H9 (cell line): ENCODE measurements around the gene NPHP4. TPM values are rescaled to one million over a fixed set of nuclear protein-coding genes. Genes with fewer than 3 reads are reported as not detected.

Experiments
- DNase-seq: peaks from one replicate; pipeline ENCODE4 v3.0.0-alpha.2; 2017
- H2AFZ ChIP-seq: one replicate; pipeline ENCODE4 v1.6.1; 2013; ENCODE audit warnings: mild to moderate bottlenecking, low read length, control low read depth, moderate library complexity
- H2AK5ac ChIP-seq: 2 replicates; pipeline ENCODE4 v1.6.1; 2013; ENCODE audit warnings: low read length, control low read depth, mixed read lengths; ENCODE audit not compliant: insufficient read length
- H2BK120ac ChIP-seq: one replicate; pipeline ENCODE4 v1.6.1; 2013; ENCODE audit warnings: low read depth, mild to moderate bottlenecking, low read length, control low read depth, inconsistent platforms; ENCODE audit not compliant: poor library complexity, severe bottlenecking
- H2BK12ac ChIP-seq: 2 replicates; pipeline ENCODE4 v1.6.1; 2013; ENCODE audit warnings: low read length, control low read depth, mixed read lengths, low read depth; ENCODE audit not compliant: insufficient read length
- H2BK15ac ChIP-seq: 2 replicates; pipeline ENCODE4 v1.6.1; 2013; ENCODE audit warnings: low read depth, low read length, control low read depth
- H2BK20ac ChIP-seq: one replicate; pipeline ENCODE4 v1.6.1; 2013; ENCODE audit warnings: low read depth, mild to moderate bottlenecking, low read length, control low read depth, inconsistent platforms; ENCODE audit not compliant: poor library complexity, severe bottlenecking
- H2BK5ac ChIP-seq: 2 replicates; pipeline ENCODE4 v1.6.1; 2013; ENCODE audit warnings: low read length, control low read depth, mixed read lengths; ENCODE audit not compliant: insufficient read length
- H3K14ac ChIP-seq: 2 replicates; pipeline ENCODE4 v1.6.1; 2013; ENCODE audit warnings: low read length, control low read depth; ENCODE audit not compliant: insufficient read depth
- H3K18ac ChIP-seq: 2 replicates; pipeline ENCODE4 v1.6.1; 2013; ENCODE audit warnings: low read depth, mild to moderate bottlenecking, mixed read lengths, low read length, control low read depth; ENCODE audit not compliant: insufficient read length
- H3K23ac ChIP-seq: 2 replicates; pipeline ENCODE4 v1.6.1; 2013; ENCODE audit warnings: low read length, control low read depth, mixed read lengths, low read depth; ENCODE audit not compliant: insufficient read length
- H3K23me2 ChIP-seq: 2 replicates; pipeline ENCODE4 v1.6.1; 2013; ENCODE audit warnings: low read depth, mild to moderate bottlenecking, mixed read lengths, low read length, control low read depth; ENCODE audit not compliant: insufficient read length, poor library complexity, severe bottlenecking
- H3K27ac ChIP-seq: 2 replicates; pipeline ENCODE4 v1.5.1; 2013; ENCODE audit warnings: low read length, control low read depth, mixed read lengths, low read depth; ENCODE audit not compliant: insufficient read length
- H3K27me3 ChIP-seq: 2 replicates; pipeline ENCODE4 v1.6.1; 2013; ENCODE audit warnings: low read length, control low read depth, inconsistent platforms; ENCODE audit not compliant: insufficient read depth
- H3K4ac ChIP-seq: 2 replicates; pipeline ENCODE4 v1.6.1; 2013; ENCODE audit warnings: low read depth, mild to moderate bottlenecking, control low read depth, inconsistent platforms, low read length, moderate library complexity
- H3K4me1 ChIP-seq: 2 replicates; pipeline ENCODE4 v1.6.1; 2013; ENCODE audit warnings: low read length, control low read depth, inconsistent platforms; ENCODE audit not compliant: insufficient read depth
- H3K4me2 ChIP-seq: 2 replicates; pipeline ENCODE4 v1.6.1; 2013; ENCODE audit warnings: low read length, control low read depth, mixed read lengths; ENCODE audit not compliant: insufficient read length, insufficient read depth
- H3K56ac ChIP-seq: 2 replicates; pipeline ENCODE4 v1.6.1; 2013; ENCODE audit warnings: low read depth, mild to moderate bottlenecking, mixed read lengths, low read length, control low read depth; ENCODE audit not compliant: insufficient read length
- H3K79me1 ChIP-seq: 2 replicates; pipeline ENCODE4 v1.6.1; 2013; ENCODE audit warnings: low read depth, mild to moderate bottlenecking, moderate library complexity, low read length, control low read depth, inconsistent platforms; ENCODE audit not compliant: insufficient read depth, poor library complexity, severe bottlenecking
- H3K79me2 ChIP-seq: 2 replicates; pipeline ENCODE4 v1.6.1; 2013; ENCODE audit warnings: low read length, control low read depth, inconsistent platforms; ENCODE audit not compliant: insufficient read depth
- H3K9ac ChIP-seq: 2 replicates; pipeline ENCODE4 v1.6.1; 2013; ENCODE audit warnings: low read length, control low read depth, mixed read lengths; ENCODE audit not compliant: insufficient read length; ENCODE audit errors: extremely low read depth
- H3K9me3 ChIP-seq: one replicate; pipeline ENCODE4 v1.6.1; 2013; ENCODE audit warnings: low read depth, low read length, inconsistent platforms; ENCODE audit not compliant: control insufficient read depth
- H3T11ph ChIP-seq: one replicate; pipeline ENCODE4 v1.6.1; 2013; ENCODE audit warnings: mild to moderate bottlenecking, low read length, control low read depth, inconsistent platforms
- H4K20me1 ChIP-seq: one replicate; pipeline ENCODE4 v1.6.1; 2013; ENCODE audit not compliant: control insufficient read depth, insufficient read length, insufficient read depth
- H4K5ac ChIP-seq: 2 replicates; pipeline ENCODE4 v1.6.1; 2013; ENCODE audit warnings: low read depth, mild to moderate bottlenecking, mixed read lengths, low read length, control low read depth; ENCODE audit not compliant: insufficient read length
- H4K8ac ChIP-seq: replicated peaks from 2 replicates; pipeline ENCODE4 v1.6.1; 2013; ENCODE audit warnings: low read length, control low read depth, mixed read lengths, low read depth; ENCODE audit not compliant: insufficient read length
- H4K91ac ChIP-seq: 2 replicates; pipeline ENCODE4 v1.6.1; 2013; ENCODE audit warnings: low read depth, mild to moderate bottlenecking, moderate library complexity, mixed read lengths, low read length, control low read depth; ENCODE audit not compliant: insufficient read length
- H3K27ac Mint-ChIP-seq, 3 experiments: 2 replicates in 2 of 3; 3 replicates in 1 of 3; pipeline ENCODE4 v1.8.0; 2020 to 2021; ENCODE audit warnings: mixed read lengths in 3 of 3, mild to moderate bottlenecking in 1 of 3, moderate library complexity in 1 of 3
- H3K27me3 Mint-ChIP-seq: 2 replicates; pipeline ENCODE4 v1.8.0; 2021; ENCODE audit warnings: low read depth, mild to moderate bottlenecking, moderate library complexity, mixed read lengths
- H3K36me3 Mint-ChIP-seq, 3 experiments: 2 replicates in 2 of 3; 3 replicates in 1 of 3; pipeline ENCODE4 v1.8.0; 2020 to 2021; ENCODE audit warnings: low read depth in 3 of 3, mixed read lengths in 3 of 3; ENCODE audit not compliant: insufficient read depth in 1 of 3
- H3K4me1 Mint-ChIP-seq, 2 experiments: 2 replicates each; pipeline ENCODE4 v1.8.0; 2020; ENCODE audit warnings: mixed read lengths in 2 of 2
- H3K4me3 Mint-ChIP-seq, 2 experiments: 2 replicates in 1 of 2; 3 replicates in 1 of 2; pipeline ENCODE4 v1.8.0; 2020 to 2021; ENCODE audit warnings: mild to moderate bottlenecking in 2 of 2, mixed read lengths in 2 of 2, moderate library complexity in 1 of 2
- H3K9me3 Mint-ChIP-seq, 2 experiments: 2 replicates in 1 of 2; 3 replicates in 1 of 2; pipeline ENCODE4 v1.8.0; 2020; ENCODE audit warnings: mild to moderate bottlenecking in 2 of 2, mixed read lengths in 2 of 2, moderate library complexity in 1 of 2
- WGBS: extraction: QIAGEN DNeasy Blood & Tissue Kit; methylation state at CpG from one replicate; pipeline ENCODE4 v1.1.7; 2013; ENCODE audit warnings: missing lambda C conversion rate, low lambda C conversion rate, mixed read lengths; ENCODE audit not compliant: insufficient read length; ENCODE audit errors: extremely low coverage; 5-methylcytosine and 5-hydroxymethylcytosine counted together
- total RNA-seq: library from RNA; stranded (reverse); gene quantifications from 2 replicates; pipeline ENCODE4 v1.2.1, GENCODE V29; 2021
- TF ChIP-seq, protein P1 (sequence below): fragments of 200-600 bp; sonication (generic); conservative IDR thresholded peaks from 3 replicates; pipeline ENCODE4 v1.8.0; 2021; ENCODE audit warnings: antibody characterized with exemption, mild to moderate bottlenecking

NPHP4 gene
- total RNA-seq, 1 experiment from 2014 or later = 17.6 TPM

GRCh38 chr1:5948681-5949005, 43.6 kb downstream of the NPHP4 start:
- TF ChIP-seq, protein P1, sequence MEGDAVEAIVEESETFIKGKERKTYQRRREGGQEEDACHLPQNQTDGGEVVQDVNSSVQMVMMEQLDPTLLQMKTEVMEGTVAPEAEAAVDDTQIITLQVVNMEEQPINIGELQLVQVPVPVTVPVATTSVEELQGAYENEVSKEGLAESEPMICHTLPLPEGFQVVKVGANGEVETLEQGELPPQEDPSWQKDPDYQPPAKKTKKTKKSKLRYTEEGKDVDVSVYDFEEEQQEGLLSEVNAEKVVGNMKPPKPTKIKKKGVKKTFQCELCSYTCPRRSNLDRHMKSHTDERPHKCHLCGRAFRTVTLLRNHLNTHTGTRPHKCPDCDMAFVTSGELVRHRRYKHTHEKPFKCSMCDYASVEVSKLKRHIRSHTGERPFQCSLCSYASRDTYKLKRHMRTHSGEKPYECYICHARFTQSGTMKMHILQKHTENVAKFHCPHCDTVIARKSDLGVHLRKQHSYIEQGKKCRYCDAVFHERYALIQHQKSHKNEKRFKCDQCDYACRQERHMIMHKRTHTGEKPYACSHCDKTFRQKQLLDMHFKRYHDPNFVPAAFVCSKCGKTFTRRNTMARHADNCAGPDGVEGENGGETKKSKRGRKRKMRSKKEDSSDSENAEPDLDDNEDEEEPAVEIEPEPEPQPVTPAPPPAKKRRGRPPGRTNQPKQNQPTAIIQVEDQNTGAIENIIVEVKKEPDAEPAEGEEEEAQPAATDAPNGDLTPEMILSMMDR = no peak
- H4K91ac ChIP-seq = no peak overlapping the region
- no peak overlapping the region for H3K9ac ChIP-seq
- no peak overlapping the region for H2BK20ac ChIP-seq
- H3T11ph ChIP-seq = no peak overlapping the region
- no CpG with 5 or more reads among the region's 4 CpGs for WGBS
- H3K23me2 ChIP-seq = peaks cover 4% of the 10 kb centered on the region
- no peaks in the 10 kb centered on the region for H3K9me3 ChIP-seq
- H3K27me3 Mint-ChIP-seq = no peaks in the 10 kb centered on the region
- DNase-seq = no peak
- no peaks in the 10 kb centered on the region for H4K20me1 ChIP-seq
- no peak overlapping the region for H4K8ac ChIP-seq
- H3K4me1 ChIP-seq = no peaks in the 10 kb centered on the region
- no peak overlapping the region for H3K56ac ChIP-seq
- H2AFZ ChIP-seq = no peak overlapping the region
- H3K4ac ChIP-seq = no peak overlapping the region
- H3K4me3 Mint-ChIP-seq = no peak overlapping the region
- H3K79me2 ChIP-seq = no peaks in the 10 kb centered on the region
- no peak overlapping the region for H4K5ac ChIP-seq
- H3K27ac Mint-ChIP-seq = no peak overlapping the region
- H3K4me2 ChIP-seq = no peak overlapping the region
- H3K18ac ChIP-seq = no peak overlapping the region
- H3K23ac ChIP-seq = no peak overlapping the region
- H3K27me3 ChIP-seq = no peaks in the 10 kb centered on the region
- H3K14ac ChIP-seq = no peak overlapping the region
- no peak overlapping the region for H2BK15ac ChIP-seq
- peaks cover 13 to 31% (median 20%) of the 10 kb centered on the region in 3 experiments; a peak in 6 of 7 replicates for H3K36me3 Mint-ChIP-seq
- no peaks in the 10 kb centered on the region for H3K4me1 Mint-ChIP-seq
- no peaks in the 10 kb centered on the region for H3K9me3 Mint-ChIP-seq
- H2AK5ac ChIP-seq = no peak overlapping the region
- H2BK12ac ChIP-seq = no peak overlapping the region
- H2BK5ac ChIP-seq = no peak overlapping the region
- no peak overlapping the region for H2BK120ac ChIP-seq
- H3K79me1 ChIP-seq = no peaks in the 10 kb centered on the region
- no peak overlapping the region for H3K27ac ChIP-seq
